HepG2 (cell line): ENCODE data around the gene FAM24B. TPM values are rescaled to one million over a fixed set of nuclear protein-coding genes. Genes with fewer than 3 reads are reported as not detected.

Source experiments
- ATAC-seq: fragments of 200-7000 bp; cut with Tn5 transposase; 3 replicates; pipeline ENCODE4 v1.9.1; 2020; ENCODE audit warnings: mild to moderate bottlenecking, moderate library complexity
- BruUV-seq: library from RNA; stranded (reverse); fragments of 400-500 nt; replicated peaks from 2 replicates; lab custom pipeline; 2021; lab: Mats Ljungman, UMichigan
- CTCF ChIA-PET: fragments of 300-600 bp; formaldehyde crosslinking; extraction: SDS; loops from one replicate; lab custom pipeline; 2021; ENCODE audit warnings: low total read pairs, inconsistent platforms, low intra/inter-chr PET ratio; lab: Yijun Ruan, JAX
- POLR2A ChIA-PET: fragments of 350-600 bp; sonication (Branson Sonifier 250); formaldehyde crosslinking; loops from one replicate; lab custom pipeline; 2020; ENCODE audit warnings: antibody characterized with exemption, inconsistent platforms; lab: Yijun Ruan, JAX
- DNase-seq: peaks from one replicate; pipeline ENCODE4 v3.0.0-alpha.2; 2015; ENCODE audit warnings: low spot score
- FAIRE-seq: peaks from 3 replicates; lab custom pipeline; 2011; peaks lifted over from hg19 to GRCh38; lab: Jason Lieb, UNC
- H2AFZ ChIP-seq: one replicate; pipeline ENCODE4 v1.6.1; 2011; ENCODE audit warnings: low read length, inconsistent platforms
- H3K27ac ChIP-seq: fragments of 300-600 bp; 3 replicates; pipeline ENCODE4 v1.8.0; 2011; ENCODE audit warnings: mixed run types, mild to moderate bottlenecking, mixed read lengths, low read length, inconsistent platforms; ENCODE audit not compliant: insufficient read depth; ENCODE audit errors: extremely low read length
- H3K27me3 ChIP-seq, 2 experiments: fragments of 200-600 bp in 1 of 2; 2 replicates in 1 of 2; 3 replicates in 1 of 2; pipeline versions ENCODE4 v1.6.0 to v1.8.0; 2011; ENCODE audit warnings: low read length in 2 of 2, mild to moderate bottlenecking in 2 of 2, moderate library complexity in 2 of 2, inconsistent platforms in 1 of 2; ENCODE audit not compliant: insufficient read depth in 2 of 2, control insufficient read depth in 1 of 2
- H3K36me3 ChIP-seq, 2 experiments: fragments of 200-600 bp in 1 of 2; replicated peaks in 1 of 2; 2 replicates in 1 of 2; 3 replicates in 1 of 2; pipeline versions ENCODE4 v1.5.1 to v1.8.0; 2011; ENCODE audit warnings: low read length in 2 of 2, inconsistent platforms in 1 of 2; ENCODE audit not compliant: insufficient read depth in 2 of 2, control insufficient read depth in 1 of 2
- H3K4me1 ChIP-seq: 2 replicates; pipeline ENCODE4 v1.5.1; 2012; ENCODE audit warnings: low read length, inconsistent platforms; ENCODE audit not compliant: insufficient read depth
- H3K4me2 ChIP-seq: 2 replicates; pipeline ENCODE4 v1.6.0; 2011; ENCODE audit warnings: low read depth, low read length, inconsistent platforms
- H3K4me3 ChIP-seq, 3 experiments: fragments of 200-600 bp in 1 of 3; sonication (generic), shearing (Covaris generic) in 1 of 3; replicated peaks in 1 of 3; 2 replicates each; pipeline ENCODE4 v1.5.1; 2011 to 2016; ENCODE audit warnings: low read length in 3 of 3, inconsistent platforms in 2 of 3, low read depth in 2 of 3, mild to moderate bottlenecking in 2 of 3, control low read depth in 1 of 3, mixed read lengths in 1 of 3; ENCODE audit not compliant: insufficient read depth in 1 of 3
- H3K79me2 ChIP-seq: one replicate; pipeline ENCODE4 v1.6.1; 2011; ENCODE audit warnings: low read length, inconsistent platforms; ENCODE audit not compliant: insufficient read depth
- H3K9ac ChIP-seq: 2 replicates; pipeline ENCODE4 v1.6.0; 2011; ENCODE audit warnings: mild to moderate bottlenecking, low read depth, low read length, inconsistent platforms; ENCODE audit not compliant: insufficient read depth
- H3K9me3 ChIP-seq: 2 replicates; pipeline ENCODE4 v1.5.1; 2012; ENCODE audit warnings: mild to moderate bottlenecking, low read length
- H4K20me1 ChIP-seq: 2 replicates; pipeline ENCODE4 v1.6.0; 2011; ENCODE audit warnings: inconsistent platforms, mild to moderate bottlenecking, low read length, moderate library complexity; ENCODE audit not compliant: insufficient read depth
- ARNT ChIP-seq: fragments of 450-650 bp; IDR thresholded peaks from 2 replicates; pipeline ENCODE4 v1.6.1; 2017
- MIXL1 ChIP-seq: IDR thresholded peaks from 2 replicates; pipeline ENCODE4 v1.6.1; 2016
- MTA3 ChIP-seq: sonication (generic); formaldehyde crosslinking; IDR thresholded peaks from 2 replicates; pipeline ENCODE4 v1.4.0; 2020; ENCODE audit warnings: missing genetic modification reagents
- NFIC ChIP-seq: IDR thresholded peaks from 2 replicates; pipeline ENCODE4 v1.6.1; 2012; ENCODE audit warnings: mild to moderate bottlenecking, low read length, inconsistent platforms
- PAX8 ChIP-seq: sonication (generic); formaldehyde crosslinking; IDR thresholded peaks from 2 replicates; pipeline ENCODE4 v1.8.0; 2022; ENCODE audit warnings: mild to moderate bottlenecking, missing genetic modification reagents, borderline replicate concordance
- SMARCC2 ChIP-seq: fragments of 450-650 bp; IDR thresholded peaks from 2 replicates; pipeline ENCODE4 v1.6.1; 2017; ENCODE audit warnings: antibody characterized with exemption, mild to moderate bottlenecking
- SNRNP70 ChIP-seq: fragments of 200-400 bp; formaldehyde crosslinking; IDR thresholded peaks from 2 replicates; pipeline ENCODE4 v1.6.1; 2017; ENCODE audit warnings: mild to moderate bottlenecking, low read depth, low read length, moderate library complexity
- YEATS2 ChIP-seq: sonication (generic); formaldehyde crosslinking; IDR thresholded peaks from 2 replicates; pipeline ENCODE4 v1.4.0; 2020; ENCODE audit warnings: missing genetic modification reagents, borderline replicate concordance
- ZFP36L1 ChIP-seq: sonication (generic); formaldehyde crosslinking; IDR thresholded peaks from 2 replicates; pipeline ENCODE4 v1.8.0; 2022; ENCODE audit warnings: mild to moderate bottlenecking, missing genetic modification reagents, moderate library complexity
- ZSCAN20 ChIP-seq: sonication (generic); formaldehyde crosslinking; IDR thresholded peaks from 2 replicates; pipeline ENCODE4 v1.4.0; 2020; ENCODE audit warnings: missing genetic modification reagents, mild to moderate bottlenecking, borderline replicate concordance
- WGBS: methylation state at CpG from one replicate; pipeline ENCODE4 v1.1.6; 2017; ENCODE audit warnings: low lambda C conversion rate; 5-methylcytosine and 5-hydroxymethylcytosine counted together
- in situ Hi-C: cut with HindIII; loops from 2 replicates; pipeline ENCODE4 v1.10.0; 2017; ENCODE audit warnings: low pct_unique_long_range_greater_than_20kb; ENCODE audit not compliant: extremely low pct_ligation_motif_present
- intact Hi-C: fragments of 100-400 bp; cut with micrococcal nuclease; formaldehyde crosslinking; loops from one replicate; pipeline ENCODE4 v1.10.0; 2022; ENCODE audit not compliant: unreplicated experiment
- polyA plus RNA-seq, 8 experiments: library from polyadenylated mRNA; depleted of rRNA in 3 of 8; stranded (reverse) in 7 of 8; unstranded in 1 of 8; fragments of >200 nt; fragmentation: Illumina TruSeq in 4 of 8; extraction: Trizol in 4 of 8; gene quantifications; 2 replicates each; pipeline versions ENCODE4 v1.2.1 to v1.2.3, GENCODE V29; 2011 to 2016; ENCODE audit warnings: low read depth in 4 of 8, missing spikeins in 1 of 8, mixed read lengths in 1 of 8; ENCODE audit not compliant: insufficient read depth in 1 of 8
- total RNA-seq, 5 experiments: library from RNA; depleted of rRNA; stranded (reverse); fragments of >200 nt; fragmentation: Illumina TruSeq; extraction: Trizol; gene quantifications; 2 replicates each; pipeline ENCODE4 v1.2.3, GENCODE V29; 2016; ENCODE audit warnings: low read depth in 1 of 5
- TF ChIP-seq, protein P1 (sequence below): sonication (generic); formaldehyde crosslinking; IDR thresholded peaks from 2 replicates; pipeline ENCODE4 v1.4.0; 2020; ENCODE audit warnings: mild to moderate bottlenecking, missing genetic modification reagents
- TF ChIP-seq, protein P2 (sequence below): sonication (generic); formaldehyde crosslinking; IDR thresholded peaks from 2 replicates; pipeline ENCODE4 v1.4.0; 2020; ENCODE audit warnings: mild to moderate bottlenecking, missing genetic modification reagents

FAM24B gene
- total and polyA plus RNA-seq, 2 of the 13 experiments (the other 11 are each of a cell fraction or from before 2014, with no cell fraction given), result 1.9 to 3.0 TPM

GRCh38 chr10:122828716-122829255 lies 50.6 kb downstream of the FAM24B start:
- in situ Hi-C loops (no loop called here), intact Hi-C loops (no loop called here)
- H3K27ac ChIP-seq, result no peak overlapping the region
- no peak for DNase-seq
- H4K20me1 ChIP-seq, result no peaks in the 10 kb centered on the region
- no peak overlapping the region for H3K4me3 ChIP-seq
- no peaks in the 10 kb centered on the region for H3K9me3 ChIP-seq
- no TSS peak for BruUV-seq
- no peak for ATAC-seq
- H3K27me3 ChIP-seq, result peaks cover 4 to 14% of the 10 kb centered on the region in 2 experiments; a peak in 3 of 5 replicates
- no peak overlapping the region for H2AFZ ChIP-seq
- TF ChIP-seq PAX8 (CRISPR knock-in tag), result no peak
- TF ChIP-seq ARNT, result no peak
- no peak for TF ChIP-seq SMARCC2
- TF ChIP-seq, protein P1, sequence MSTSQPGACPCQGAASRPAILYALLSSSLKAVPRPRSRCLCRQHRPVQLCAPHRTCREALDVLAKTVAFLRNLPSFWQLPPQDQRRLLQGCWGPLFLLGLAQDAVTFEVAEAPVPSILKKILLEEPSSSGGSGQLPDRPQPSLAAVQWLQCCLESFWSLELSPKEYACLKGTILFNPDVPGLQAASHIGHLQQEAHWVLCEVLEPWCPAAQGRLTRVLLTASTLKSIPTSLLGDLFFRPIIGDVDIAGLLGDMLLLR (CRISPR knock-in tag), result no peak
- no peak for TF ChIP-seq NFIC
- H3K4me1 ChIP-seq, result no peaks in the 10 kb centered on the region
- ChIA-PET POLR2A (no interaction called here), CTCF (no interaction called here)
- H3K36me3 ChIP-seq, result no peaks in the 10 kb centered on the region
- 28% methylated on average over 4 of the region's 4 CpGs for WGBS
- FAIRE-seq, result no peak
- no peaks in the 10 kb centered on the region for H3K79me2 ChIP-seq
- no peak overlapping the region for H3K9ac ChIP-seq
- no peak overlapping the region for H3K4me2 ChIP-seq

- no peaks in the 10 kb centered on the region for H3K4me1 ChIP-seq
- no peaks in the 10 kb centered on the region for H3K9me3 ChIP-seq
- no TSS peak for BruUV-seq
- TF ChIP-seq ZSCAN20 (CRISPR knock-in tag), result no peak
- TF ChIP-seq ZFP36L1 (CRISPR knock-in tag), result no peak
- TF ChIP-seq SNRNP70, result no peak
- TF ChIP-seq YEATS2 (CRISPR knock-in tag), result no peak
- TF ChIP-seq, protein P2, sequence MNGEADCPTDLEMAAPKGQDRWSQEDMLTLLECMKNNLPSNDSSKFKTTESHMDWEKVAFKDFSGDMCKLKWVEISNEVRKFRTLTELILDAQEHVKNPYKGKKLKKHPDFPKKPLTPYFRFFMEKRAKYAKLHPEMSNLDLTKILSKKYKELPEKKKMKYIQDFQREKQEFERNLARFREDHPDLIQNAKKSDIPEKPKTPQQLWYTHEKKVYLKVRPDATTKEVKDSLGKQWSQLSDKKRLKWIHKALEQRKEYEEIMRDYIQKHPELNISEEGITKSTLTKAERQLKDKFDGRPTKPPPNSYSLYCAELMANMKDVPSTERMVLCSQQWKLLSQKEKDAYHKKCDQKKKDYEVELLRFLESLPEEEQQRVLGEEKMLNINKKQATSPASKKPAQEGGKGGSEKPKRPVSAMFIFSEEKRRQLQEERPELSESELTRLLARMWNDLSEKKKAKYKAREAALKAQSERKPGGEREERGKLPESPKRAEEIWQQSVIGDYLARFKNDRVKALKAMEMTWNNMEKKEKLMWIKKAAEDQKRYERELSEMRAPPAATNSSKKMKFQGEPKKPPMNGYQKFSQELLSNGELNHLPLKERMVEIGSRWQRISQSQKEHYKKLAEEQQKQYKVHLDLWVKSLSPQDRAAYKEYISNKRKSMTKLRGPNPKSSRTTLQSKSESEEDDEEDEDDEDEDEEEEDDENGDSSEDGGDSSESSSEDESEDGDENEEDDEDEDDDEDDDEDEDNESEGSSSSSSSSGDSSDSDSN (CRISPR knock-in tag), result no peak
- TF ChIP-seq MIXL1 (CRISPR knock-in tag), result no peak
- no peak for TF ChIP-seq MTA3 (CRISPR knock-in tag)
- FAIRE-seq (no peak), ATAC-seq (no peak), DNase-seq (no peak)
- ChIA-PET POLR2A (no interaction called here), CTCF (no interaction called here)
- H3K27ac ChIP-seq, result no peak overlapping the region
- H3K79me2 ChIP-seq, result no peaks in the 10 kb centered on the region
- peaks cover 4 to 18% of the 10 kb centered on the region in 2 experiments; a peak in 3 of 5 replicates for H3K27me3 ChIP-seq
- H3K9ac ChIP-seq, result no peak overlapping the region
- H2AFZ ChIP-seq, result no peak overlapping the region
- 4% methylated on average over 3 of the region's 3 CpGs for WGBS
- H3K4me2 ChIP-seq, result no peak overlapping the region
- no peaks in the 10 kb centered on the region for H4K20me1 ChIP-seq
- H3K36me3 ChIP-seq, result no peaks in the 10 kb centered on the region
- intact Hi-C loops (no loop called here), in situ Hi-C loops (no loop called here)
- H3K4me3 ChIP-seq, result no peak overlapping the region
These were observed 52.1 kb downstream of the FAM24B start for GRCh38 chr10:122827302-122827701.
